Activated naive CD4-positive, alpha-beta T cell treated with Interleukin-2 at 50 U/mL for 16 hours (primary cell): ENCODE data around the gene TF.
"Not testable (repeated sequence)": the region's sequence is repeated elsewhere in the genome, so short reads cannot be mapped to it uniquely, and the experiment has no call there.

Source experiments
- DNase-seq: peaks from one replicate; pipeline ENCODE4 v3.0.0-alpha.2; 2020

Gene TF

GRCh38 chr3:133745981-133746711, at the start of gene TF:
Gene TF (plus strand): TSS chr3:133746393. CDS start chr3:133746441, 48 bp downstream.
- no peak for DNase-seq

DNA sequence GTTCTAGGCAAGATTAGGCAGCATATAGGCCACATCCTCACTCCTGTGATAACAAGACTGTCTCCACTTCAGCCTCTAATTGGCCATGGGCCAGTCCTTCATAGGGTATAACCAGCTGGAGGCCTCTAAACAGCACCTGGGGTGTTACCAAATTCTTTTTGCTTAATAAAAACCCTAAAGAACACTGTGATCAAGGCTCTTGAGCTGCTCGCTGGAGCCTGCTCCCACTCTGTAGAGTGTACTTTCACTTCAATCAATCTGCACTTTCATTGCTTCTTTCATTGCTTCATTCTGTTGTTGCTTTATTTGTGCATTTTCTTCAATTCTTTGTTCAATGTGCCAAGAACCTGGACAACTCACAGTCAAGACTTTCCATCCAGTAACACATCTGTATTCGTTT, 48.2 kb upstream of the TF start:
- no peak for DNase-seq

GRCh38 chr3:133699467-133699866, 46.7 kb upstream of the TF start:
- no peak for DNase-seq

DNA sequence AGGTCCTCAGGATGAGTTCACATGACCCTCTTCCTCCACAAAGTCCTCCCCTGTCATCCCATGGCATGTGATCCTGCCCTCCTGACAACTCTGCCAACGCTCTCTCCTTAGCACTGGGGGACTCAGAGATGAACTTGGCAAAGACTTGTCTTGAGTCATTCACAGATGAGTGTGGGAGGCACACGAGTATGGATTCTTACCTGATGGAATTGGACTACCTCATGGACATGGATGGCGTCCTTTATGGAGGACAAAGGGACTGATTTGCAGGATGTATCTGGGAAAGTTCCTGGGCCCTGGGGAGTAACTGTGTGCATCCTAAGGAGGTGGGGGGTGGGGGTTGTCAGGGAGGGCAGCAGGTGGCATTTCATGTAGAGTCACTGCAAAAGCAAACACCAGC, 46.3 kb upstream of the TF start:
- no peak for DNase-seq

DNA sequence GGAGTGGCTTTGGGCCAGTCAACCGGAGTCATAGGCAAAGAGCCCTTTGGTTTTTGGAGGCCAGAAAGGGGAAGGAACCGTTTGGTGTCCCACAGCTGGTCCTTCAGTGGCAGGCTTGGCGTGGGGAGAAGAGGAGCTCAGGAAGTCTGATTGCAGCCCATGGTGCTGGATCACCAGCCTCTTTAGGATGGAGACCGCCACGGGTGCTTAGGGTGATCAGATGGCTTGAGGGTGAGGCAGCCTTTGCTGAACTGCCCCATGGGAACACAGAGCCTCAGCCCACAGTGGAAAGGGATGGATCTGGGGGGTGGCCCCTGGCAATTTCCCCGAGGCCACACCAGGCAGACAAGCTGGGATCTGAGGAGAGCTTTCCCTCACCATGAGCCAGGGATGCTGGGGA, 45.8 kb upstream of the TF start:
- DNase-seq = no peak

- no peak for DNase-seq
These were observed 44.5 kb upstream of the TF start for GRCh38 chr3:133701435-133702358.

DNA sequence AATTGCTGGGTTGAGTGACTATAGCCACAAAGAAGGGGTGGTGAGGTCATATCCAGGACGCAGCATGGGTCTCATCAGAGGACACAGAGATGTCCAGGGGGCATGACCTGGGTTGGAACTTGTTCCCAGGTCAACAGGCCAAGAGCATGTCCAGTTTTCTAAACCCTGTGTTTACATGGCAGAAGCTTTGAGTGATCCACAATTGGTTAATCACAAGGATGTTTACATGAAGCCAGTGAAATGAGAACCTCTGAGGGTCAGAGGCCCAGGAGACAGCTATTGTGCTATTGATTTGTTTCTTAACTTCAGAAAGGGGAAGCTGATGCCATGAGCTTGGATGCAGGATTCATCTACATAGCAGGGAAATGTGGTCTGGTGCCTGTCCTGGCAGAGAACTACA, 42.3 kb upstream of the TF start:
- no peak for DNase-seq

- DNase-seq = no peak
These were observed 40.2 kb upstream of the TF start for GRCh38 chr3:133706033-133706432.

DNA sequence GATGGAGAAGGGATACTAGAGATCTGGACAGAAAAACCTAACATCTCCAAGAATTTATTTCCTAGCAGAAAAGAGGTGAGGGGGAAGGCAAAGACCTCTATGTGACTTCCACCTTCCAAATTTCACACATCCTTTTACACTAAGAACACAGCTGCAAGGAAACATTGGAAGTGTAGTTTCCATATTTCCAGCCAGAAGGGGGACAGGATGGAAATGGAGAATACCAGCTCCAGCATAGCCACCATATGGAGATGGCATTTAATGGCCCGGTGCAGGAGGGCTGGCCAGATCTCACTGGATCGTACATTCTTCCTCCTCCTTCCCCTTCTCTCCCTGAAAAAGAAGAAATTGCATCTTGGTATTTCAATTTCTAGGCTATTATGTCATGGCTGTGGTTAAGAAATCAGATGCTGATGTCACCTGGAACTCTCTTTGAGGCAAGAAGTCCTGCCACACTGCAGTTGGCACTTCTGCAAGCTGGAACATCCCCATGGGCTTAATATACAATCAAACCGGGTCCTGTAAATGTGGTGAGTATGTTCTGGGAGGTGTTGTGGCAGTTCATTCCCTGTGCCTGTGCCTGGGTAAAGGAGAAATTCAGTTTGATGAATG, 36.9 kb upstream of the TF start:
- DNase-seq = no peak

- DNase-seq = no peak
These were observed 35.2 kb upstream of the TF start for GRCh38 chr3:133711013-133711412.

DNA sequence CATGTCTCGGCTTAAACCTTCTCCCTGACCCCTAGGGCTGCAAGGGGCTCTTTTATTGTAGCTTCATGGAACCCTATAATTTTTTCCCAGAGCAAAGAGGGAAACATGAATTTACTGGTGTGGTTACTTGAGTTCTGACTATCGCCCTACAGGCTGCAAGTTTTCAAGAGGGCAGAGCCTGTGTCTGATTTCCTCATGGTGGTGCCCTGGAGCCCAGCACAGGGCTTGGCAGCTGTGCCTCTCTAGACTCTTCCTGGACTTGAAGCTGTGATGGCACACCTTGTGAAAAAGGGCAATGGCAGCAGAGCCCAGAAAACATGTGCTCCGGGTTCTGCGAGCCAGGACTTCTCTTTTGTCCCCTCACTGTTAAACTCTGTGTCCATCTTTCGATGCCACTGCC, 34.2 kb upstream of the TF start:
- DNase-seq = no peak

DNA sequence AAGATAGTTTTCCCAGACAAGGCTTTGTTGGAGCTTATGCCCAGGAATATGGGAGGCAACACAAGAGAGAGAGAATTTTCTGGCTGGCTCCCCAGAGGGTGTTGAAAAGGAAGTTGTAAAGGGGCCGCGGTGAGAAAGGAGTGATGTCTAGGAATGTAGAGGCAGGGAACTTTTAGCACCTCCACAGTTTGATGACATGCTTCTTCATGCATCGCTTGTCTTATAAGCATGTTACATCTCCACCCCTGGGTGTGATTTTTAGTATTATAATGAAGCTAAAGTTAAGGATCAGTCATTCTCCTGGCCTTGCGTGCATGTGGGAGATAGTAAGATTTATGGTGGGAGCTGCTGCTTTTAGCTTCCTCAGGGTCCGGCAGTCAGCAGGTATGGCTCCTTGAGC, 32.8 kb upstream of the TF start:
- DNase-seq = no peak

- DNase-seq = no peak
These were observed 28.8 kb upstream of the TF start for GRCh38 chr3:133717424-133717823.

DNA sequence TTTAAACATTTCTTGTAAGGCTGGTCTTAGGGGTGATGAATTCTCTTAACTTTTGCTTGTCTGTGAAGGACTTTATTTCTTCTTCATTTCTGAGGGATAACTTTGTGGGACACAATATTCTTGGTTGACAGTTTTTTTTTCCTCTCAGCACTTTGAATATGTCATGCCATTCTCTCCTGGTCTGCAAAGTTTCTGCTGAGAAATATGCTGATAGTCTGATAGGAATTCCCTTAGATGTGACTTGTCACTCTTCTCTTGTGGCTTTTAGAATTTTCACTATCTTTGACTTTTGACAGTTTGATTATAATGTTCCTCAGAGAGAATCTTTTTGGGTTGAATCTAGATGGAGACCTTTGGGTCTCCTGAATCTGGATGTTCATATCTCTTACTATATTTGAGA, 23.3 kb upstream of the TF start:
- DNase-seq = no peak

DNA sequence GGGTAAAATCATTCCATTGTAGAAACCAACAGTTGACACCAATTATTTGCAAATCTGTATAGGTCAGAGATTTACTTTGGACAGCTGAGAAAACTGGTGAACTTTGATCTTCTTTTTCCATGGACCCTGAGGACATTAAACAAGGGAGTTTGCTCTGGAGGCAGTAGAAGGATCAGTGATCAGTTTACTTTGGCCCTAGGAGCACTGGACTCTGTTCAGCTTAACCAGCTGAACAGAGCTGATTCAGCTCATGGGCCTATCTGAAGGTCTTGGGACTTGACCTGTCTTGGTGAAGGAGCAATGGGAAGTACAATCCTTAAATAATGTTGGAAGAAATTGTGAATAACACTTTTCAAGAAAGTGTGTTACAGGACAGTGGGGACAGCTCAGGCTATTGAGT, 15.2 kb upstream of the TF start:
- DNase-seq = no peak

DNA sequence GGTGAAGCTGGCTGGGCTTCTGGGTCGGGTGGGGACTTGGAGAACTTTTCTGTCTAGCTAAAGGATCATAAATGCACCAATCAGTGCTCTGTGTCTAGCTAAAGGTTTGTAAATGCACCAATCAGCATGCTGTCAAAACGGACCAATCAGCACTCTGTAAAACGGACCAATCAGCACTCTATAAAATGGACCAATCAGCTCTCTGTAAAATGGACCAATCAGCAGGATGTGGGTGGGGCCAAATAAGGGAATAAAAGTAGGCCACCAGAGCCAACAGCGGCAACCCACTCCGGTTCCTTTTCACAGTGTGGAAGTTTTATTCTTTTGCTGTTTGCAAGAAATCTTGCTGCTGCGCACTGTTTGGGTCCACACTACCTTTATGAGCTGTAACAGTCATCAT, 14.0 kb upstream of the TF start:
- not testable (repeated sequence) for DNase-seq

DNA sequence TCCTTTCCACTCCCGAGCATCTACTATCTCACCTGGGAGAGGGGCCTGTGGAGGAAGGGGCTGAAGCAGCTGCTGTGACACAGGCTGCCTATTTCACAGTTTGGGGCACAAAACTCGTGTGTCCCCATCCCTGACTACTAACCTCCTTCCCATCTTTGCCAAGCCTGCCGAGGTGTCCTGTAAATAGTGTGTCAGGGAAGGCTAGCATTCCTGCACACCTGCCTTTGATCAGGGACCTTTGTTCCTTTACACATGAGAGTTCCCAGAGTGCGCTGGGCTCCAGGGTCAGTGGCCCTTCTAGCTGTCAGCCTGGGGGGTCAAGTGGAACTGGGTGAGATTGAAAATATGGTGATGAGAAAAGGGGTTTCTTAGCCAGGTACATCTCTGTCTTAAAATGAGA, 13.0 kb upstream of the TF start:
- DNase-seq = no peak

DNA sequence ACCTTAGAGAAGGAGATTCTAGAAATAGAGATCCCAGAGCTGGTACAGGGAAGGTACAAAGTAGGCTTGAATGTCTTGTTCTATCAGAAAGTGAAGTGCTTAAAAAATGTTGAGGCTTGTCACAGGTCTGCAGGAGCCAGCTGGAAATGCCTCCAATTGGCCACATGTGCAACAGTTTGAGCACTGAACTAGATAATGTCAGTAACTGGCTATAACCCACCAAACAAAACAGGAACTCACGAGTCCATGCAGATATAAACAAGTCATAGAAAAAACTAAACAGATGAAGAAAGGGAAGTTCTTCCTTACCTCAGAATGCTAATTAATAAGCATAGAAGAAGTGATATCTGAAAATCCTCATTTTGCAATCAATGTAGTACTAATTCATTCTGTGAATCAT, 11.9 kb upstream of the TF start:
- no peak for DNase-seq

- DNase-seq = no peak
These were observed 3.7 kb upstream of the TF start for GRCh38 chr3:133742351-133743091.

DNA sequence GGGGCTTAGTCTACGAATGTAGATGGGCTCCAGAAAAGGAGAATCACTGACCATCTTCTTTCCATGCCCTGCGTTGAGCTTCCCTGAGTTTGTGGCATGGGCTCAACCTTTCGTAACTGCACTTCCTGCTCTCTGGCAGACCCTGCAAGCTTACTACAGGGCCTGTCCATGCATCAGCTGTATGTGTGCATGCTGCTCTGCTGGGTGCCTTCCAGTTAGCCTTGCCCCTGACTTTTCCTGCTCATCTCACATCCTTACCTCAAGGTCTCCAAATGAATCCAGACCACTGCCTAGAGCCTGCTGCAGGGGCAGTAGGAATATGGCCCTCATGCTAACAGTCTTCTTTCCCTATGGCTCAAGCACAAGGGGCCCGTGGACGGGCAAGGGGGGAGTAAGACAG, 2.0 kb upstream of the TF start:
- DNase-seq = no peak

DNA sequence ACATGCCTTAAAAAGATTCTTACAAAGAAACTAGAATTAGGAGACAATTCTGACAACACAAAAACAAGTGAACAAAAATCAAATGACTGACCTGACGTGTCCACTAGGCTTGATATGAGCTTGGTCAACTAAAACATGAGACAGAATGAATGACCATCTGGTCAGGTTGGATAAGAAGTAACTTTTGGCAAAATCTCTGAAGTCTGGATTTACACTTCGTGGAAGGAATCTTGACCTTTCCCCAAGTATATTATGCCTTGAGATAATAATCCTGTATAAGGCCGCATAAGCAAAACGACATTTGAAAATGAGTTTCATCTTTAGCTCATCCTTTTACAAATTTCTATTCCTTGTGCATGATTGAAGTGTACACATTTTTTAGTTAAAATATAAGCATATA, 1.1 kb upstream of the TF start:
- DNase-seq = no peak

- DNase-seq = no peak
These were observed 496 bp downstream of the TF start for GRCh38 chr3:133746712-133747066.

GRCh38 chr3:133747373-133747772, 1.2 kb downstream of the TF start:
- DNase-seq = no peak
